Measurements from ENCODE around the gene NUP153.

Gene NUP153

GRCh38 chr6:17714879-17715851, 8.4 kb upstream of the NUP153 start:
- no peak for TF ChIP-seq CTCF (IDR thresholded peaks at IDR 0.05)

GRCh38 chr6:17714177-17714576, 7.5 kb upstream of the NUP153 start:
- TF ChIP-seq CTCF (IDR thresholded peaks at IDR 0.05) = no peak

GRCh38 chr6:17712576-17712975, 5.9 kb upstream of the NUP153 start:
- TF ChIP-seq CTCF (IDR thresholded peaks at IDR 0.05) = no peak

- no peak for TF ChIP-seq CTCF (IDR thresholded peaks at IDR 0.05)
Observed at GRCh38 chr6:17710331-17710730, 3.6 kb upstream of the NUP153 start.

GRCh38 chr6:17709476-17709875, 2.8 kb upstream of the NUP153 start:
- no peak for TF ChIP-seq CTCF (IDR thresholded peaks at IDR 0.05)

GRCh38 chr6:17707371-17707651, 586 bp upstream of the NUP153 start:
- no peak for TF ChIP-seq CTCF (IDR thresholded peaks at IDR 0.05)

- no peak; the same call in 1 of the 2 replicates for TF ChIP-seq CTCF (IDR thresholded peaks at IDR 0.05)
Observed at GRCh38 chr6:17705778-17706579, 746 bp downstream of the NUP153 start.
